AG20443 (cell line): ENCODE data around the gene GAL3ST1.
A peak's percentile ranks its signal among the peaks of the same experiment; 100 is the strongest.
"Not testable (repeated sequence)": the region's sequence is repeated elsewhere in the genome, so short reads cannot be mapped to it uniquely, and the experiment has no call there.

Experiments
- DNase-seq: peaks from one replicate; pipeline ENCODE4 v3.0.0; 2012; ENCODE audit warnings: low spot score, mixed read lengths

Gene GAL3ST1, protein sequence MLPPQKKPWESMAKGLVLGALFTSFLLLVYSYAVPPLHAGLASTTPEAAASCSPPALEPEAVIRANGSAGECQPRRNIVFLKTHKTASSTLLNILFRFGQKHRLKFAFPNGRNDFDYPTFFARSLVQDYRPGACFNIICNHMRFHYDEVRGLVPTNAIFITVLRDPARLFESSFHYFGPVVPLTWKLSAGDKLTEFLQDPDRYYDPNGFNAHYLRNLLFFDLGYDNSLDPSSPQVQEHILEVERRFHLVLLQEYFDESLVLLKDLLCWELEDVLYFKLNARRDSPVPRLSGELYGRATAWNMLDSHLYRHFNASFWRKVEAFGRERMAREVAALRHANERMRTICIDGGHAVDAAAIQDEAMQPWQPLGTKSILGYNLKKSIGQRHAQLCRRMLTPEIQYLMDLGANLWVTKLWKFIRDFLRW

DNA sequence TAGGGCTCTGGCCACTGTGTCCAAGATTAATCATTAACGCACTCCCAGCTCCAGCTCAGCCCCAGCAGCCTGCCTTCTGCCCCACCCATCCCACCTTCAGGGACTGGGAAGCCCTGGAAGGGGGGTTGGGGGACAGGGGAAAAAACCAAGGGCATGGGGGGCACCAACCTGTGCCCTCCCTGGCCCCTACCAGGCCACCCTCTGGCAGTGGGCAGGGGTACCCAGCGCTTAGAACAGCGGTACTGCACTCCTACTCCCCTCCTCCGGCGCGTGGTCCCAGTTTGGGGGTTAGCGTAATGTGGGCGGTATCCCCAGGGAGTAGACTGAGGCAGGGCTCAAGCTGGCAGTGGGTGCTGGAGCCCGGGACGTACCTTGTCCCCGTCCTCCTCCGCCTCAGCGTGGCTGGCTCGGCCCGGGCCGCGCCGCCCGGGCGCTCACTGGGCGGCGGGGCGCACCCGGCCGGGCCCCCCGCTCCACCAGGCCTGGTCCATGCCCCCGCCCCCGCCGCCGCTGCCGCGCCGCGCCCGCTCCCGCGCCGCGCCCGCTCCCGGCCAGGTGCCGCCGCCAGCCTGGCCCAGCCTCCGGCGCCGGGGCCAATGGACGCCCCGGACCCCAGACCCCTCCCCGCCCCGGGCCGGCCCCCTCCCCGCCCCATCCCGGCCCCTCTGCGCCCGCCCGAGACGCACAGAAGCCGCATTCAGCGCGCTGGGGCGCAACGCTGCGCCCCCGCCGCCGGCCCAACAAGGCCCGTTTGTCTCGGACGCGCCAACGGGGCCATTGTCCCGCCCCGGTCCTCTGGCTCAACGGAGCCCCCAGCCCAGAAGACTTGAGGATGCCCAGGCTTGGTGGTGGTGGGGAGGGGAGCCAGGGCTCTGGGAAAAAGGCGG is at the start of gene GAL3ST1:
TSS of gene GAL3ST1 (minus strand) at position 571 of the 887 bp plus-strand sequence. CDS start 17,273 bp downstream, outside the sequence.
- DNase-seq: no peak

DNA sequence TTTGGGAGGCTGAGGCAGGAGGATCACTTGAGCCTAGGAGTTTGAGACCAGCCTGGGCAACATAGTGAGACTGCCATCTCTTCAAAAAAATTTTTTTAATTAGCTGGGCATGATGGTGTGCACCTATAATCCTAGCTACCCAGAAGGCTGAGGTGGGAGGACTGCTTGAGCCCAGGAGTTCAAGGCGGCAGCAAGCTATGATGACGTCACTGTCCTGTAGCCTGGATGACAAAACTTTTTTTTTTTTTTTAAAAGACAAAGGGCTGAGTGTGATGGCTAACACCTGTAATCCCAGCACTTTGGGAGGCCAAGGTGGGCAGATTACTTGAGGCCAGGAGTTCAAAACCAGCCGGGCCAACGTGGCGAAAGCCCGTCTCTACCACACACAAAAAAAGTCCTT is 45.4 kb upstream of the GAL3ST1 start:
- not testable (repeated sequence) for DNase-seq

DNA sequence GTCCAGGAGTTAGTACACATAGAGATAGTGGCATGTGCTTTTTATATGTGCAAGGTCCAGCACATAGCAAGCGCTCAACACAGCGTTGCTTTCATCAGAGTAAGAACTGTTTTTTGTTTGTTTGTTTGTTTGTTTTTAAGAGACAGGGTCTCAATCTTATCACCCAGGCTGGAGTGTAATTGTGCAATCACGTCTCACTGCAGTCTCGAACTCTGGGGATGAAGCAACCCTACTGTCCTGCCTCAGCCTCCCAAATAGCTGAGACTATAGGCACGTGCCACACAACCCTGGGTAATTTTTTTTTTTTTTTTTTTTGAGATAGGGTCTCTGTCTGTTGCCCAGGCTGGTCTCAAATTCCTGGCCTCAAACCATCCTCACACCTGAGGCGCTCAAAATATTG is 43.4 kb upstream of the GAL3ST1 start:
- no peak for DNase-seq

DNA sequence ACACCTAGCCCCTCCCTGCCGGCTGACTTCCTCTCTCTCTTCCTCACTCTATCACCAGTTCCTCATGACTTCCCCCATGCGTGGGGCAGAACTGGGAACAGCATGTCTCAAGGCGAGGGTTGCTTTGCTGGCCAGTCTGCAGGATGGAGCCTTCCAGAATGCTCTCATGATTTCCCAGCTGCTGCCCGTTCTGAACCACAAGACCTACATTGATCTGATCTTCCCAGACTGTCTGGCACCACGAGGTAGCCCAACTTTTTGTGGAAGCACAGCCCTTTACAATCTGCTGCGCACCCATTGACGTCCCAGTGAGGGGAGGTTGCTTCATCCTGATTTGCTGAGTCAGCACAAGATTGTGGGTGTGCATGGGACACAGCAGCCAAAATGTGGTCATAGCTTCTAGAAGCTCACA is 41.1 kb upstream of the GAL3ST1 start:
- DNase-seq: peak; percentile 4

DNA sequence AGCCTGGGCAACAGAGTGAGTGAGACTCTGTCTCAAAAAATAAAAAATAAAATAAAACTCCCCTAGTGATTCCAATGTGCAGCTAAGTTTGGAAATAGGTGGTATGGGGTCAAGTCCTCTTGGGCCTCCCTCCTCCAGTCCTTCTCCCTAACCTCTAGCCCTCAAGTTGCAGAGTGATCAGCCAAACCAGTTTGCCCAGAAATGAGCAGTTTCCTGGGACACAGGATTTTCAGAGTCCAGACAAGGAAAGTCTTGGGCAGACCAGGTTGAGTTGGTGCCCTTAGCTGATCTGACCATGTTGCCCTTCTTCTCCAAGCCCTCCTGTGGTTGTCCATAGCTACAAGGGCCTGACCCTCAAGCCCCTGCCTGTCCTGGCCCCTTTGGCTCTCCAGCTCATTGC is 40.4 kb upstream of the GAL3ST1 start:
- DNase-seq: peak; percentile 3

DNA sequence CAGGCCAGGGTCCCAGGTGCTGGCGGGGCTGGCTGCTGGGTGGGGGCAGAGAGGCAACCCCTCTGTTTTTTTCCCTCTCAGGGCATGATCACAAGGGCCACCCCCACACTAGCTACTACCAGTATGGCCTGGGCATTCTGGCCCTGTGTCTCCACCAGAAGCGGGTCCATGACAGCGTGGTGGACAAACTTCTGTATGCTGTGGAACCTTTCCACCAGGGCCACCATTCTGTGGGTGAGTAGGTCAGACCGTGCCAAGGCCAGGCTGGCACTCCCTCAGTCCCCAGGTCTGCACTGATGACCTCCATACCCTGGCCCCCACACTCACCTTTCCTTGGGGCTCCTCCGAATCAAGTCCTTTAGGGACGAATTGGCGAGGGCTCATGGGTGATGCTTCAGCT is 39.8 kb upstream of the GAL3ST1 start:
- no peak for DNase-seq

DNA sequence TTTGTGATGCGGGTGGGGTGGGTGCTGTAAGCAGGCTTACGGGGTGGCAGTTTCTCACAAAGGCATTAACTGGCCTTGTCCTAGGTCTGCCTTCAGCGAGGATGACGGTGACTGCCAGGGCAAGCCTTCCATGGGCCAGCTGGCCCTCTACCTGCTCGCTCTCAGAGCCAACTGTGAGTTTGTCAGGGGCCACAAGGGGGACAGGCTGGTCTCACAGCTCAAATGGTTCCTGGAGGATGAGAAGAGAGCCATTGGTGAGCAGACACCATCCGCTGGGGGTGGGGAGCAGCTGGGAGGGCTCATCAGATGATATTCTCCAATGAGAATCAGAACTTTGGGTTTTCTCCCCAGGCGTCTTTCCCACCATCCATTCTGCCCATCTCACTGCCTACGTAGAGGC is 38.3 kb upstream of the GAL3ST1 start:
- DNase-seq: no peak

DNA sequence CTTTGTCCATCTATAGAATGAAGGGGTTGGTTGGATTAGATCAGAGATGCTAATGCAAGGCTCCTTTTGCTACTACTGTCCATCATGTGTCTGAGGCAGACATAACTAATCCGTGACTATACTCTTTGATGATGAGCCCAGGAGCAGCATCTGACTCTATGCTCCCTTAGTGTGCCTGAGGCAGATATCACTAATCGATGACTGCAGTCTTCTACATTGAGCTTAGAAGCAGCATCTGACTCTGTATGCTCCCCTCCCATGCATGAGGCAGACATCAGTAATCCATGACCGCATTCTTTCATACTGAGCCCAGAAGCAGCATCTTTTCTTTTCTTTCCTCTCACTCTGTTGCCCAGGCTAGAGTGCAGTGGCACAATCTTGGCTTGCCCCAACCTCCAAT is 36.7 kb upstream of the GAL3ST1 start:
- peak; percentile 8 for DNase-seq

DNA sequence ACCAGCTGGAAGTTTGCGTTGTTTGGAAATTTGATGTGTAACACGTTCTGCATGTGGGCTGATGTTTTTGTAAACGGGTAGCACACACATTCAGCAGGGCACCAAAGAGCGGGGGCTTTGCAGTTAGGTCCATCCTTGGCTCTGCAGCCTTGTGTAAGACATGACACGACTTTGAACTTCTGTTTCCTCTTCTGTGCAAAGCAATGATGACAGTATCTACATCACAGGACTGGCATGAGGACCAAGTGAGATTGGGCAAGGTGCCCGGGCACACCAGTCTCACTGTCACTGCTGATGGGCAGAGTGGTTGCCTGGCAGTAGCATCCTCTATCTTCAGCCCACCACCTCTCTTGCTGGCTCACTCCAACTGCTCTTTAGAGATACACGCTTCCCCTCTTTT is 35.8 kb upstream of the GAL3ST1 start:
- no peak for DNase-seq

DNA sequence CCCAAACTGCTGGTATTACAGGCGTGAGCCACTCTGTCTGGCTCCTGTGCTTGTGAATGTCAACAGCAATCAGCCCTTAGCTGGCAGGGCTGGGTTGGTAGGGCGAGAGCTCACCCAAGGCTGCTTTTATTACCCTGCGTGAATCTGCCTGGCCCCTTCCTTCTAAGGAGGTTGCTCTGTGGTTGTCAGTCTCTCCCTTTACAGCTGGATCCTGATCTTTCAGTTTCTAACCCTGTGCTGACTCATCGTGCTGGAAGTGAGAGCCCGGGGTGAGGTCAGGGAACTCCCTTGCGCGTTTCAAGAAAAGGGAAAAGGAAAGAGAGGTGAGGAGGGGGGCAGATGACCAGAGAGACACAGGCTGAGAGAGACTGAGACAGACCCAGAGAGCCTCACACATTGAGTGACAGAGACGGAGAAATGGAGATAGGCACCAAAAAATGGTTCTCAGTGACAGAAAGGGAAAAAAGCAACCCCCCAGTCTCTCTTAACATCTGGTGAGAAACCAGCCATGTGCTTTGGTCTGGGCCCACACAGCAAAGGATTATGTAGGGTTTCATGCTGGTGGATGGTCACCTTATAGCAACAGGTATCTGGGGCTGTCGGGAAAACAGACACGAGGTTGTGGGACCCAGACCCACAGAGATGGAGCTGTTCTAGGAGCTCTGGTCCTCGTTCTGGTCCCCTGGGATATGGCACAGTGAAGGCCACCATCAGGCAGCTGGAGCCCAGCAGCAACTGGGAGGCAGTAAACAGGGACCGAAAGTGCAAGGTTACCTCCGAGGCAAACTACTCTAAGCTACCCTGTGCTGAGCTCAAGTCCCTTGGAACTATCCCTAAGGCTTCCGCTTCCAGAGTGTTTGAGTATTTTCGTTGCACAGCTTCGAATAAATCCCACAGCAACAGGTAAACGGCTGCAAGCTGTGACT is 35.1 kb upstream of the GAL3ST1 start:
- DNase-seq: peak; percentile 92

DNA sequence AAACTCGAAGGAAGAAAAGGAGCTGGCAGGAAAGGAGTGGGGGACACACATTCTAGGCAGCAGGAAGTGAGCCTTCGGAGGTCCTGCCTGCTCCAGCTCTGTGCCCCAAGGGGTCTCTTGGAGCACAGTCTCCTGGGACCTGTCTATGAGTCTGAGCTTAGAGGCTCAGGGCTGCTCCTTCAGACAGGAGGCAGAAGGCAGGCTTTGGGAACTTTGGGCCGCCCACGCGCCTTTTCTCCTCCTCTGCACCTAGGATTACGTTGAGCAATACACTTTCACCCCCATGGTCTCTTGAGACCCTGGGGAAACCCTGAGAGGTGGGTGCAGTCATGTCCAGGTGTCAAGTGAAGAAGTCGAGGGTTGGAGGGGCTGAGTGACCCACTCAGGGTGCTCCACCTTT is 33.5 kb upstream of the GAL3ST1 start:
- DNase-seq: no peak

DNA sequence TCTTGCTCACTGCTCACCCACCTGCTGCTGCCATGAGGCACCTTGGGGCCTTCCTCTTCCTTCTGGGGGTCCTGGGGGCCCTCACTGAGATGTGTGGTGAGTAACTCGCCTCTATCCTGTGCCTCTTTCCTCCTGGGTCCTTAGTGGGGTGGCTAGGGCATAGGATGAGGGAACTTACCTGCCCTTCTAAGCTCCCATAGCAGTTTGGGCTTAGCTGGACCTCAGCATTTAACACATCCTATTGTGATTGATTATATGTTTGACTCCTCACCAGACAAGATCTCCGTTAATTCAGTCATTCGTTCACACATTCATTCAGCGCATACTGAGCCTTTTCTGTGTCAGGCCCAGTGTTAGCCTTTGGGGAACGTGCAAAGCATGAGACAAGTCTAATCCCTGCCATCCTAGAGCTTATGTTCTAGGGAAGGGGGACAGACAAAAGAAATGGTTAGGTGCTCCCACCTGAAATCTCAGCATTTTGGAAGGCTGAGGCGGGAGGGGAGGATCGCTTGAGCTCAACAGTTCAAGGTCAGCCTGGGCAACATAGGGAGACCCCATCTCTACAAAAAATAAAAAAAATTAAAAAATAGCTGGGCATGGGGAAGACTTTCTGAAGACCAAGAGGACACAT is 33.0 kb upstream of the GAL3ST1 start:
- DNase-seq: no peak

DNA sequence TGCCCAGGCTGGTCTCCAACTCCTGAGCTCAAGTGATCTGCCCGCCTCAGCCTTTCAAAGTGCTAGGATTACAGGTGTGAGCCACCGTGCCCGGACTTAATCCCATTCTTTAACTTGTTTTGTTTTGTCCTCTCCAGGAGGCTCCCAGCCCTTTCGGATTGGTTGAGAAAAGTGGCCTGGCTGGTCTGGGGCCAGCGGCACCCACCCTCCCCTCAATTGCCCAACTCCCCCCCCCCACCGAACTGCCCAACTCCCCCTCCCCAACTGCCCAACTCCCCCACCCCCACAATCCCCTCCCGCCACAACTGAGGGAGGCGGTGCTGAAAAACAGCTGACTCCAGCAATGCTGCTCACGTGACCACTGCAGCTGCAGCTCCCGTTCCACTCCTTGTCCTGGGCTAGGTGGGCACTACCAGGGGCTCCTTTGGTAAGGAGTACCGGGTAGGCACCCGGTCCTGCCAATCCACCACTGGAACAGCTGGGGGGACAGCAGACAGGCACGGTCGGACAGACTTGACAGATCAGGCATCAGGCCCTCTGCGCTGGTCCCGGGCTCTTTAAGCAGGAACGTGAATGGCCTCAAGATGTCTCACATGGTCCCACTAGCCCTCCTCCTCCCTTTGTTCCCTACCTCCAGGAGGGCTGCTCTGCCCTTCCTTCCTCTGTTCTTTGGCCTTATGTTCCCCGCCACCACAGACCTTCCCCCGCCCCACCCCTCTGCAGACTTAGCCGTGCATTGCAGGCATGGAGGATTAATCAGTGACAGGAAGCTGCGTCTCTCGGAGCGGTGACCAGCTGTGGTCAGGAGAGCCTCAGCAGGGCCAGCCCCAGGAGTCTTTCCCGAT is 32.2 kb upstream of the GAL3ST1 start, which contains the start of gene TCN2:
TSS of gene TCN2 (plus strand) at position 720 of the 845 bp plus-strand sequence. CDS start 158 bp downstream, outside the sequence.
- DNase-seq: peak; percentile 84

DNA sequence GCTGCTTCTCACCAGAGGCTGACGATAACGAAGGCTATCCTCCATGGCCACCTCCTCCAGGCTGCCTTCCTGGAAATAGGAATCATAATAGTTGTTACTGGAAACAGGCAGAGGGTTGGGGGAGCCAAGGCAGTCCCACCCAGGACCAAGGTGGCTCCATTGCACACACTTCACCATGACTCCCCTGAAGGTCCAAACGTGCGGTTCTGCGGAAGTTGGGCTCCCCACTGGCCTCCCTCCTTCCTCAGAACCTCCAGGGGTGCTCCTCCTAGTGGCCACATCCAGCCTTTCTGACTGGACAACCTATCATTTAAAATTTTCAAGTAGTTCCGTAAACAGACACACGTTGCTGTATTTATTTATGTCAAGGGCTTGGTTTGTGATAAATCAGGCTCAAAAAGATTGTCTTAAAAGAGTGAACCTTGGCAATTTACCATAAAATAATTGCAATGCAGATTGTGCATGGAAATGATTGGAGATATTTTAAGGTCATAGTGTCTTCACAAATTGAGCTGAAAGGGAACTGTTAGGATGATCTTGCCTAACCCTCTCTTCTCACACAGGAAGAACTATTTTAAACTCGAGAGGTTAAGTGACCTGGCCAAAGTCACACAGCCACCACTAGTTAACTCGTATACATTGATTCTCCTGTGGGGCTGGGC is 31.1 kb upstream of the GAL3ST1 start:
- DNase-seq: peak; percentile 71

DNA sequence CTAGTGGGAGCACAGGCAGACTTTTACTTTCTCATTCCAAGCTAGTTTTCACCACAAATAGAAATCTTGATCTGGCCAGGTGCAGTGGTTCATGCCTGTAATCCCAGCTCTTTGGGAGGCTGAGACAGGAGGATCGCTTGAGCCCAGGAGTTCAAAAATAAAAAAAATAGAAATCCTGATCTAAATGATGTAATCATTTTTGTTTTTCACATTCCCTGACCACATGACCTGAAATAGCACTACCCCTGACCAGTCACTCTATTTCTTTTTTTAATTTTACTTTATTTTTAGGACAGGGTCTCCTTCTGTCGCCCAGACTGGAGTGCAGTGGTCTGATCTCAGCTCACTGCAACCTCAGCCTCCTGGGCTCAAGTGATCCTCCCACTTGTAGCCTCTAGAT is 30.3 kb upstream of the GAL3ST1 start:
- DNase-seq: no peak

DNA sequence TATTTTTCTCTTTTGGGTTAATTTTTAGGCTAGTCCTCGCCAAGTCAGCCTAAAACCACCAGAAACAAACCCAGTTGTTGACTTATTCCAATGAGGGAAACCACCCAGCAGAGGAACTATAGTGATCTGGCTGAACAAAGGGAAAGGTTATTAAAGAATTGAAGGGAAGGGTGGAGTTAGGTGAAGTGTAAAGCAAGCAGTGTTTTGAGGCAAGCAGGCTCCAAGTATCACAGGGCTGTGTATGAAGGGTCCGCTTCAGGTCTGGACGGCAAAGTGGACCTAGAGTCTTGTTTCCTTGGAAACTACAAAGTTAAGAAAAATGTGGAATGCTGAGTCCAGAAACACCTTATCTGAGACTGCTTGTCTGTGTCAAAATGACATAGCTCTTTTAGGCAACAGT is 29.3 kb upstream of the GAL3ST1 start:
- no peak for DNase-seq

DNA sequence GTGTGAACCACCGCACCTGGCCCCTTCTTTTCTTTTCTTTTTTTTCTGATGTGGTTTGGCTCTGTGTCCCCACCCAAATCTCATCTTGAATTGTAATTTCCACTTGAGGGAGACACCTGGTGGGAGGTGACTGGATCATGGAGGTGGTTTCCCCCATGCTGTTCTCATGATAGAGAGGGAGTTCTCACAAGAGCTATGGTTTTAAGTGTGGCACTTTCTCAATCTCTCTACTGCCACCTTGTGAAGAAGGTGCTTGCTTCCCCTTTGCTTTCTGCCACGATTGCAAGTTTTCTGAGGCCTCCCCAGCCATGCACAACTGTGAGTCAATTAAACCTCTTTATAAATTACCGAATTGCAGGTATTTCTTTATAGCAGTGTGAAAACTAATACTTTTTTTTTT is 27.6 kb upstream of the GAL3ST1 start:
- no peak for DNase-seq

DNA sequence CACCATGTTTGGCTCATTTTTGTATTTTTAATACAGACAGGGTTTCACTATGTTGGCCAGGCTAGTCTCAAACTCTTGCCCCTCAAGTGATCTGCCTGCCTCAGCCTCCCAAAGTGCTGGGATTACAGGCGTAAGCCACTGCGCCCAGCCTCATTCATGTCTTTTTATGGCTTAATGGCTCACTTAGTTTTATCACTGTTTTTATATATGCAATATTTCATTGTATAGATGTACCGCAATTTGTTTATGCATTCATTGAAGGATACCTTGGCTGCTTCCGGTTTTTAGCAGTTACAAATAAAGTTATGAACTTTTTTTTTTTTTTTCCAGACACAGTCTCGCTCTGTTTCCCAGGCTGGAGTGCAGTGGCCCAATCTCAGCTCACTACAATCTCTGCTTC is 27.0 kb upstream of the GAL3ST1 start:
- DNase-seq: no peak

DNA sequence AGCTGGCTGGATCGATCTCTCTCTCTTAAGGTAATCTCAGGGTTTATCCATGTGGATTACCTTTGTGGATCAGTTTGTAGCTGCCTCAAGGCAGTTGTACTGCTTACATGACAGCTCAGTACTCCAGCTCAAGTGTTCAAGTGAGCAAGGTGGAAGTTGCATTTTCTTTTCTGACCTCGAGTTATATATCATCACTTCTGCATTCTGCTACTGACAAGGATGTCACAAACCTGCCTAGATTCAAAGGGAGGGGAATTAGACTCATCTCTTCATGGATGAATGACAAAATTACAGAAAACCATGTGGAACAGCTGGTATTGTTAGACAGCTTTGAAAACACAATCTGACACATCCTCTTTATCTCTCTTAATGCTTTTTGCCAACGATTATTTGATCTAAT is 26.5 kb upstream of the GAL3ST1 start:
- no peak for DNase-seq

DNA sequence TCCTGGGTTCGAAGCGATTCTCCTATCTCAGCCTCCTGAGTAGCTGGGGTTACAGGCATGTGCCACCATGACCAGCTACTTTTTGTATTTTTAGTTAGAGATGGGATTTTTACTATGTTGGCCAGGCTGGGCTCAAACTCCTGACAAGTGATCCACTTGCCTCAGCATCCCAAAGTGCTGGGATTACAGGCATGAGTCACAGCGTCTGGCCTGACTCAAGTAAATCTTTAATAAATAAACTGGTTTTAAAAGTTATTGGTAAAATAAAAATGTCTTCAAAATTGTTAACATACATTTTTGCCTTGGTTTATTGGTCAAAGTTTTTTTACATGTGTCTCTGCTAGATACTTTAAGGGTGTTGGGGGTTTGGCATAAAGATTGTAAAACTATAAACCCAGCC is 24.5 kb upstream of the GAL3ST1 start:
- DNase-seq: no peak
